Measurements from ENCODE around the gene FGF11.

- TF ChIP-seq POLR2A (IDR thresholded peaks at IDR 0.05), result no peak
- TF ChIP-seq, protein P1, sequence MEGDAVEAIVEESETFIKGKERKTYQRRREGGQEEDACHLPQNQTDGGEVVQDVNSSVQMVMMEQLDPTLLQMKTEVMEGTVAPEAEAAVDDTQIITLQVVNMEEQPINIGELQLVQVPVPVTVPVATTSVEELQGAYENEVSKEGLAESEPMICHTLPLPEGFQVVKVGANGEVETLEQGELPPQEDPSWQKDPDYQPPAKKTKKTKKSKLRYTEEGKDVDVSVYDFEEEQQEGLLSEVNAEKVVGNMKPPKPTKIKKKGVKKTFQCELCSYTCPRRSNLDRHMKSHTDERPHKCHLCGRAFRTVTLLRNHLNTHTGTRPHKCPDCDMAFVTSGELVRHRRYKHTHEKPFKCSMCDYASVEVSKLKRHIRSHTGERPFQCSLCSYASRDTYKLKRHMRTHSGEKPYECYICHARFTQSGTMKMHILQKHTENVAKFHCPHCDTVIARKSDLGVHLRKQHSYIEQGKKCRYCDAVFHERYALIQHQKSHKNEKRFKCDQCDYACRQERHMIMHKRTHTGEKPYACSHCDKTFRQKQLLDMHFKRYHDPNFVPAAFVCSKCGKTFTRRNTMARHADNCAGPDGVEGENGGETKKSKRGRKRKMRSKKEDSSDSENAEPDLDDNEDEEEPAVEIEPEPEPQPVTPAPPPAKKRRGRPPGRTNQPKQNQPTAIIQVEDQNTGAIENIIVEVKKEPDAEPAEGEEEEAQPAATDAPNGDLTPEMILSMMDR (IDR thresholded peaks at IDR 0.05), result no peak
- no peak for TF ChIP-seq POLR2AphosphoS5 (IDR thresholded peaks at IDR 0.05)
- no peak for TF ChIP-seq EP300 (IDR thresholded peaks at IDR 0.05; ENCODE audit: low read depth)
These were observed 10.8 kb upstream of the FGF11 start, which contains the start of gene SPEM3 for GRCh38 chr17:7428557-7428956.
